Skeletal muscle tissue (tissue), 4 donors: Measurements from ENCODE around the gene DPP6. TPM values are rescaled to one million over a fixed set of nuclear protein-coding genes. Genes with fewer than 3 reads are reported as not detected.

Experiments
- H3K27ac ChIP-seq: one replicate; pipeline ENCODE4 v1.7.0; 2013; ENCODE audit warnings: mild to moderate bottlenecking, low read depth, low read length, inconsistent platforms
- H3K27me3 ChIP-seq, 3 donors: one replicate each; pipeline ENCODE4 v1.7.0; 2013; ENCODE audit warnings: low read length in 3 of 3; ENCODE audit not compliant: control insufficient read depth in 3 of 3, insufficient read depth in 3 of 3
- H3K36me3 ChIP-seq, 3 donors: one replicate each; pipeline ENCODE4 v1.7.0; 2013; ENCODE audit warnings: low read length in 3 of 3; ENCODE audit not compliant: control insufficient read depth in 3 of 3, insufficient read depth in 3 of 3
- H3K4me1 ChIP-seq, 3 donors: one replicate each; pipeline ENCODE4 v1.7.0; 2013; ENCODE audit warnings: low read length in 3 of 3, mild to moderate bottlenecking in 3 of 3; ENCODE audit not compliant: control insufficient read depth in 3 of 3, insufficient read depth in 3 of 3
- H3K4me3 ChIP-seq, 3 donors: one replicate each; pipeline ENCODE4 v1.7.0; 2013; ENCODE audit warnings: low read length in 3 of 3
- H3K9ac ChIP-seq, 3 donors: one replicate each; pipeline ENCODE4 v1.7.0; 2013; ENCODE audit warnings: low read length in 3 of 3, mild to moderate bottlenecking in 3 of 3, moderate library complexity in 2 of 3, low read depth in 1 of 3
- H3K9me3 ChIP-seq, 3 donors: one replicate each; pipeline ENCODE4 v1.7.0; 2013; ENCODE audit warnings: low read length in 3 of 3; ENCODE audit not compliant: control insufficient read depth in 3 of 3
- total RNA-seq: library from RNA; depleted of rRNA; stranded (reverse); fragments of >200 nt; gene quantifications from one replicate; pipeline ENCODE4 v1.2.3, GENCODE V29; 2014
- donor health status: Osteomylitis.

DPP6 gene
- total RNA-seq, 1 donor from 2014 or later, result 4.2 TPM

DNA sequence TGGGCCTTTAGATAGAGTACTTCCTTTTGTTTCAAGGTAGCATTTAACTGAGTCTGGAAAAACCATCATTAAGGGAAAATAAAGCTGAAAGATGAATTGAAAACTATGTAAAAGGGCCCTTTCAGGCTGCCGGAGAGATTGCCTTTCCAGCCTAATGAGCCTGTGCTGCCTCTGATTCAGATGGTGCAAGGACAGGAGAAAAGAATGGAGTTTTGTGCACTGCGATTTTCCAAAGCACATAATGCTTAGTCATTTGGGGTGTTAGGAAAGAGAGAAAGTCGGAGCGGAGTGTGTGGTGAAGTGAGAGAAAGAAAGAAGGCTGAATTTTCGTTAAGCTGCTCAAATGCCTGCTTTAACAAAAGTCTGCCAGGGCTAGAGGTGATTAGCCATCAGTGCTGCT, 691.0 kb downstream of the DPP6 start:
- H3K36me3 ChIP-seq, result no peaks in the 10 kb centered on the region
- H3K9ac ChIP-seq, result no peak overlapping the region
- H3K27ac ChIP-seq, result no peak overlapping the region
- H3K4me3 ChIP-seq, result no peak overlapping the region
- peaks cover 0 to 9% (median 0%) of the 10 kb centered on the region in 3 donors for H3K27me3 ChIP-seq
- H3K9me3 ChIP-seq, result no peaks in the 10 kb centered on the region
- no peaks in the 10 kb centered on the region for H3K4me1 ChIP-seq

DNA sequence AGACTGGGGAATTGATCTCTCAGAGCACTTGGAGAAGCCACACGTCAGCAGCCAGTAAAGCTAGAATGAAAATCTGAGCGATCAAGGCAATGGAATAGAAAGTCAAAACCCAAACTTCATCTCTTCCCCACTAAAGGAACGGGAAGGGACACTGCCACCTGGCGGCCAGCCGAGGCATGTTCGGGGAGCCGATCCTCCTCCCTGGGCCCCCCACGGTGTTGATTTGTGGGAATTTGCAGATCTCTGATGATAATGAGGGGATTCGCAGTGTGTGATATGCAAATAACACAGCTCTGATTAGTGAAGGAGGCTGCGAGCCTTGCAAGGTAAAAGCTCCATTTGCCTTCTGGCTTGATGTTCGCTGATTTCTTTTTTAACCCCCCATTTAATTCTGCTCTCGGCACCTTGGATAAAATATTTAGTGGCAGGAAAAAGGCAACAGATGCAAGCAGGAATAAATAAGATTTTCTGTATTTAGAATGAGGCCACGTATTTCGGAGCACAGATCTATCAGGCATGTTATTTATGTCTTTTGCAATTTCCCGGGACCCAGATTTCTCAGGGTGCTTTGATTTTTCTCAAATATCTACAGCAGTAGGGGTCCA, 692.2 kb downstream of the DPP6 start:
- Histone ChIP-seq H3K27ac (no peak overlapping the region), H3K4me1 (no peaks in the 10 kb centered on the region), H3K27me3 (peaks cover 0 to 9% (median 0%) of the 10 kb centered on the region in 3 donors), H3K9ac (no peak overlapping the region), H3K9me3 (no peaks in the 10 kb centered on the region), H3K36me3 (no peaks in the 10 kb centered on the region), H3K4me3 (no peak overlapping the region)

DNA sequence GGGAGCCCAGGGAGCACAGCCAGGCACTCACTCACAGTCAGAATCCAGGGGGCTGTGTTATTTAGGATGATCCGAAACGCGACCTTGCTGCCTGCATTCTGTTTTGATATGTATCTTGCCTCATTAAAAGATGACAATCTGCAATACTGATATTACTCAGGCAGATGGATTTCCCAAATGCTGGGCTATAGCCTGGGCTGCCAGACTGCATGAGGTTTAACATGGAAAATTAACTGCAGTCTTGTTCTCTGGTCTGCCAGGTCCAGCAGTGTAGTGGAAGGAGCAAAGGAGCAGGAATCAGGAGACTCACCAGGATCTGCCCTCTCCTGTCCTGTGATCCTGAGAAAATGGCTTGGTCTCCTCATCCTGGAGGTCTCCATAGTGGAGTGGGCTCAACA, 692.7 kb downstream of the DPP6 start:
- H3K9ac ChIP-seq, result no peak overlapping the region
- no peaks in the 10 kb centered on the region for H3K36me3 ChIP-seq
- H3K4me3 ChIP-seq, result no peak overlapping the region
- no peaks in the 10 kb centered on the region for H3K4me1 ChIP-seq
- no peak overlapping the region for H3K27ac ChIP-seq
- H3K27me3 ChIP-seq, result peaks cover 0 to 9% (median 0%) of the 10 kb centered on the region in 3 donors
- H3K9me3 ChIP-seq, result no peaks in the 10 kb centered on the region

DNA sequence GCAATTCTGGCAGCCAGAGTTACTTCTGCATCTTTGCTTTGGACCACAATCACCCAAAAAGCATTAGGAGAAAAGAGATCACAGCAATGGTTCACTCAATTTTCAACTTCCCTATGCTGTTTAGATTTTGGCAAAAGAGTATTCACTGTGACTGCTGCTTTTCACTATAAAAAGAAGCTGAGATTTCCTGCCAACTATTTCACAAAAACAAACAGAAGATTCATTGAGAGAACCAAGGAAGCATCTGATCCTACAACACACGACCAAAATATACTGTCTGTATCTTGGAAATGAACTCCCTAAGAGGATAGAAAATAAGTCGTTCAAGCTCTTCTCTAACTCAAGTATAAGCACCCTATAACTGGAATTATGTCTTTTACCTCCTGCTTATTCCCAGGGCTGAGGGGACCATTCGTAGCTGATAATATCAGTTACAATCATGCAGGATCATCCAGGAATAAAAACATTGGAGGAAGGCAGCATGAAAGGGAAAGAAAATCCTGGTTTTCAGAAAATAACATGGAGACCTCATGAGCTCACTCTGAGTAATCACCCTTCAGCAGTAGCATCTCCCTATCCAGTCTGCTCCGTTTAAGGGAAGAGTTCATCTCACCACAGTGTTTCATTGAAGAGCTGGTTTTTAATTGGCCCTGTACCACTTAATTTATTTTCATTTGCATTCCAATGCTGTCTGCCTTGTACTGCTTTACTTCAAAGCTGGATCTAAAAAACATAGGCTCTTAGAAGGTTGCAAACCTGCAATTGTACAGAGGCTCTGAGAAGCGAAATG, 694.6 kb downstream of the DPP6 start:
- Histone ChIP-seq H3K27me3 (peaks cover 0 to 15% (median 0%) of the 10 kb centered on the region in 3 donors), H3K36me3 (no peaks in the 10 kb centered on the region), H3K9me3 (no peaks in the 10 kb centered on the region), H3K27ac (no peak overlapping the region), H3K4me1 (no peaks in the 10 kb centered on the region), H3K9ac (no peak overlapping the region), H3K4me3 (no peak overlapping the region)

DNA sequence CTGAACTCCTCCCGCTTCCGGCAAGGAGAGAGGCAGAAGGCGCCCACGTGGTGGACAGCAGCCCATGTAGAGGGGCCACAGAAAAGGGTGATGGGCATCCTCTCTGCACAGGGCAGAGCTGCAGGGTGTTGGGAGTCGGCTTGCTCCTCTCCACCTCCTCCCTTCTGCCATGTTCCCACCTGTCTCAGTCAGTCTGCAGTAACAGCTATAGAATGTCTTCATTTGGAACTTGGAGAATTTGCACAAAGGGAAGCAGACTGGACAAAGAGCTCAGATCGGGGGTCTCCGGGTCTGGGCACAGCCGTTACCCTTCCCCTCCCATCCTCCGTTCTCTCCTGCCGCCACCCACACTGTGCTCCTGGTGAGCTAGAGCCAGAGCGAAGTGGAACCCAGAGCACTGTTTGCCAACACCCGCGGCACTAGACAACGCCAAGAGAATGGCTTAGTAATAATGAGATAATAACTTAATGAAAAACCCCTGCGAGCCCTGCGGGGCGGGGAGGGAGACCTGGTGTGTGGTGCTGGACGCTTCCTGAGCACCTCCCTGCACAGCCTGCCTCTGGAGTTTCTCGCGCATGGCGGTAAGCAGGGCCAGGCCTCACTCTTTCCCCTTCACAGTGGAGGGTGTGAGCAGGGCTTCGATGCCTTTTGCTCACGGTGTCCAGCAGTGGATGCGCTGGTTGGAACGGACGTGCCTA, 696.0 kb downstream of the DPP6 start:
- Histone ChIP-seq H3K9ac (no peak overlapping the region), H3K27ac (no peak overlapping the region), H3K9me3 (no peaks in the 10 kb centered on the region), H3K36me3 (no peaks in the 10 kb centered on the region), H3K4me3 (no peak overlapping the region), H3K27me3 (peaks cover 0 to 11% (median 0%) of the 10 kb centered on the region in 3 donors), H3K4me1 (no peaks in the 10 kb centered on the region)

DNA sequence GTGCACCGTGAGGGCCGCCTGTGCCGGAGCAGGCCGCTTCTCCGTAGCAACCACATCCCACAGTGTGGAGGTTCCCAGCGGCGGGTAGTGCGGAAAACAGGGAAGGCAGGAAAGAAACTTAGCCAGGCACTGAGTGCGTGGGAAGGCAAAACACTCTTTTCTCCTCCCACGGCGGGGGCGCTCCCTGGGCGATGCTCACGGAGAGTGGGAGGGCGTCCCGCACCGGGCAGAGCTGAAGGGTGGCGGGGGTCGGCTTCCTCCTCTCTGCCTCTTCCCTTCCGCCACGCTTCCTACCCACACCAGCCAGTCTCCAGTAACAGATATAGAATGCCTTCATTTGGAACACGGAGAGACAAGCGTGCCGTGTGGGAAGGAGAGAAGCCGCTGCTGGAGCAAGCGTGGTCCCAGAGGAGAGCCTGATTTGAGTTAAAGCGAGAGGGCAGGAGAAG, 698.2 kb downstream of the DPP6 start:
- Histone ChIP-seq H3K4me3 (no peak overlapping the region), H3K27ac (no peak overlapping the region), H3K27me3 (peaks cover 0 to 15% (median 0%) of the 10 kb centered on the region in 3 donors), H3K36me3 (no peaks in the 10 kb centered on the region), H3K9ac (no peak overlapping the region), H3K4me1 (no peaks in the 10 kb centered on the region), H3K9me3 (no peaks in the 10 kb centered on the region)

DNA sequence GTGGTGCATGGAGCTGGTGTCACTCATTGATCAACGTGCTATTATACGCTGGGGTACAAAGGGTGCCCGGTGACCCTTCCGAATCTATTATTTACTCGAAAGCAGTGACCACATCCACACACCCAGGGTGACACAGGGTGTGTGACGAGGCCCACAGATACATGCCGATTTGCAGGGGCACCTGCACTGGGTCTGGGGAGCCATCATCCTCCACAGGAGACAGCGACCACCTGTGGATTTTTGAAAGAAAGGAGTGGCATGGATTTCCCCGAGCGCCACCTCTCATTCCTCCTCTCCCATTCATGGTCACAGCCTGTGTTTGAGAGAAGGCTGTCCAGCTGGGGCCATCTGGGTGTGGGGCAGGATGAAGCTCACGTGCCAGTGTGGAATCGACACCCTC, 701.0 kb downstream of the DPP6 start:
- Histone ChIP-seq H3K36me3 (no peaks in the 10 kb centered on the region), H3K9ac (no peak overlapping the region), H3K9me3 (no peaks in the 10 kb centered on the region), H3K4me3 (no peak overlapping the region), H3K4me1 (no peaks in the 10 kb centered on the region), H3K27me3 (peaks cover 0 to 10% (median 0%) of the 10 kb centered on the region in 3 donors), H3K27ac (no peak overlapping the region)

DNA sequence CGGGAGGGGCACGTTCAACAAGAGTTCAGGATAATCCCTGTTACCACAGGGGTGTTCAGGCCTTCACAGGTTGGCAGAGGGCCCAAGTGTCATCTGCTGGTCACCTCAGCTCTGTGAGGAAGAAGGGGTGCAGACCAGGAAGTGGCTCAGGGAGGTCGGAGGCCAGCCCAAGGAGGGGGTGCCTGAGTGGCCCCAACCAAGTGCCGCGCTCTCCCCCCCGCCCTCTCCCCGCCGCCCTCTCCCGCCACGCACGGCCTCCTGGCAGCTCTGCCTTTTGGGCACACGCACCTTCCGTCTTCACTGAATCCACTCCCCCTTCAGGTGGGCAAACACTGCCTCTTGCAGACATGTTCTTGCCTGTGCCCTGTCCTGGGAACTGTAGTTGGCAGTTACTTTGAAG, 705.6 kb downstream of the DPP6 start:
- no peaks in the 10 kb centered on the region for H3K4me1 ChIP-seq
- H3K36me3 ChIP-seq, result no peaks in the 10 kb centered on the region
- no peaks in the 10 kb centered on the region for H3K9me3 ChIP-seq
- peaks cover 0 to 4% (median 0%) of the 10 kb centered on the region in 3 donors for H3K27me3 ChIP-seq
- H3K9ac ChIP-seq, result no peak overlapping the region
- H3K27ac ChIP-seq, result no peak overlapping the region
- no peak overlapping the region for H3K4me3 ChIP-seq

DNA sequence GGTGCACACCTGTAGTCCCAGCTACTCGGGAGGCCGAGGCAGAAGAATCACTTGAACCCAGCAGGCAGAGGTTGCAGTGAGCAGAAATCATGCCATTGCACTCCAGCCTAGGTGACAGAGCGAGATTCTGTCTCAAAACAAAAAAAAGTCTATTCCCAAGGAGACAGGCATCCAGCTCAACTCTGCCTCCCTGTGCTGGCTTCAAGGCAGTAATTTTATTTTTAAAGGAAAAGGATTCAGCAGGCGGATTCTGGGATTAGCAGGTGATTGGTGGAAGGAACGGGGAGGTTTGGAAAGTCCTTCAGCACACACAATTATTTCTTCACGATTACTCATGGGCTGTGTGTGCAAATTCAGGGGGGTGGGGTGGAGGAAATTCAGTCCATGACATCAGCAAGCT, 707.8 kb downstream of the DPP6 start:
- H3K4me1 ChIP-seq, result no peaks in the 10 kb centered on the region
- no peak overlapping the region for H3K9ac ChIP-seq
- no peak overlapping the region for H3K27ac ChIP-seq
- H3K4me3 ChIP-seq, result no peak overlapping the region
- H3K9me3 ChIP-seq, result no peaks in the 10 kb centered on the region
- H3K27me3 ChIP-seq, result no peaks in the 10 kb centered on the region
- no peaks in the 10 kb centered on the region for H3K36me3 ChIP-seq

DNA sequence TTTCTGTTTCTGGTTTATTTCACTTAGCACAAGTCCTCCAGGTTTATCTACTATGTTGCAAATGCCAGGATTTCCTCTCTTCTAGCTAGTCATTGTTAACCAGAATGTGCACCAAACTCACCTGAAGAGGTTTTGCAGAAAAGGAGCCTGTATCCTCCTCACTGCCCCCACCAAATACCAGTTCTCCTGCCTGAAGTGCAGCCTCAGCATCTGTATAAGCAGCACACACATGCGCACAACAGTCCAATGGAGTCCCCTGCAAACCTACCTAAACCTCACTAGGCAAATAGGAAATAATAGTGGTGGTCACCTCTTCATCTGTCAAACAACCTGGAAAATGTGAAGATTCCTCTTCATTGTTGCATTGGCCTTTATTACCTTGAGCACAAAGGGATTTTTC, 712.9 kb downstream of the DPP6 start:
- no peak overlapping the region for H3K4me3 ChIP-seq
- H3K4me1 ChIP-seq, result no peaks in the 10 kb centered on the region
- H3K36me3 ChIP-seq, result no peaks in the 10 kb centered on the region
- H3K27me3 ChIP-seq, result no peaks in the 10 kb centered on the region
- H3K27ac ChIP-seq, result no peak overlapping the region
- no peak overlapping the region for H3K9ac ChIP-seq
- H3K9me3 ChIP-seq, result no peaks in the 10 kb centered on the region
